Effector memory CD4-positive, alpha-beta T cell (primary cell): ENCODE results near the gene NHSL2.

Experiments
- DNase-seq, 3 donors: peaks; one replicate each; pipeline ENCODE4 v3.0.0-alpha.2; 2020
- H3K27ac ChIP-seq: 2 replicates; pipeline ENCODE4 v1.7.0; 2013; ENCODE audit warnings: mild to moderate bottlenecking, low read length, moderate library complexity; ENCODE audit not compliant: insufficient read depth, poor library complexity, severe bottlenecking
- H3K27me3 ChIP-seq: replicated peaks from 2 replicates; pipeline ENCODE4 v1.7.0; 2013; ENCODE audit warnings: mild to moderate bottlenecking, low read length; ENCODE audit not compliant: insufficient read depth, control insufficient read depth, poor library complexity, severe bottlenecking
- H3K36me3 ChIP-seq: 2 replicates; pipeline ENCODE4 v1.7.0; 2013; ENCODE audit warnings: mild to moderate bottlenecking, low read length, moderate library complexity; ENCODE audit not compliant: control insufficient read depth, insufficient read depth
- H3K4me1 ChIP-seq: 2 replicates; pipeline ENCODE4 v1.7.0; 2013; ENCODE audit warnings: low read length, mild to moderate bottlenecking; ENCODE audit not compliant: control insufficient read depth, insufficient read depth, poor library complexity, severe bottlenecking
- H3K4me3 ChIP-seq: 2 replicates; pipeline ENCODE4 v1.7.0; 2013; ENCODE audit warnings: low read length, low read depth, mild to moderate bottlenecking; ENCODE audit not compliant: insufficient read depth, poor library complexity, severe bottlenecking
- H3K9me3 ChIP-seq: 2 replicates; pipeline ENCODE4 v1.7.0; 2013; ENCODE audit warnings: mild to moderate bottlenecking, low read length, moderate library complexity; ENCODE audit not compliant: control insufficient read depth

Gene NHSL2

GRCh38 chrX:72180539-72180938 is 269.9 kb downstream of the NHSL2 start:
- Histone ChIP-seq H3K36me3 (no peaks in the 10 kb centered on the region), H3K9me3 (no peaks in the 10 kb centered on the region), H3K4me1 (no peaks in the 10 kb centered on the region), H3K27ac (peak overlapping the region; percentile 61), H3K4me3 (peak overlapping the region; percentile 66), H3K27me3 (no peaks in the 10 kb centered on the region)
- DNase-seq: no peak

- peak; percentile 68 to 77 (median 76) for DNase-seq
- Histone ChIP-seq H3K36me3 (no peaks in the 10 kb centered on the region), H3K4me1 (no peaks in the 10 kb centered on the region), H3K9me3 (no peaks in the 10 kb centered on the region), H3K27me3 (no peaks in the 10 kb centered on the region), H3K4me3 (peak within 1 kb of the TSS; percentile 66), H3K27ac (peak within 1 kb of the TSS; percentile 61)
Observed at GRCh38 chrX:72181178-72182125, 270.8 kb downstream of the NHSL2 start, which contains the start of gene PIN4. Gene PIN4 (plus strand): TSS chrX:72181757. CDS start chrX:72181786, 29 bp downstream.

GRCh38 chrX:72182924-72183323 is 272.3 kb downstream of the NHSL2 start:
- Histone ChIP-seq H3K36me3 (no peaks in the 10 kb centered on the region), H3K27me3 (no peaks in the 10 kb centered on the region), H3K4me1 (no peaks in the 10 kb centered on the region), H3K9me3 (no peaks in the 10 kb centered on the region), H3K4me3 (no peak overlapping the region), H3K27ac (no peak overlapping the region)
- no peak for DNase-seq

- DNase-seq: no peak
- H3K36me3 ChIP-seq: no peaks in the 10 kb centered on the region
- H3K9me3 ChIP-seq: no peaks in the 10 kb centered on the region
- H3K4me1 ChIP-seq: no peaks in the 10 kb centered on the region
- H3K27me3 ChIP-seq: no peaks in the 10 kb centered on the region
- no peak overlapping the region for H3K27ac ChIP-seq
- no peak overlapping the region for H3K4me3 ChIP-seq
Observed at GRCh38 chrX:72201836-72202536, 291.3 kb downstream of the NHSL2 start.
